Endothelial cell of umbilical vein (primary cell): ENCODE data around the gene HIRA. TPM values are rescaled to one million over a fixed set of nuclear protein-coding genes. Genes with fewer than 3 reads are reported as not detected.

Experiments
- BruUV-seq: library from RNA; stranded (reverse); fragments of 400-500 nt; replicated peaks from 2 replicates; lab custom pipeline; 2021; lab: Mats Ljungman, UMichigan
- CTCF ChIA-PET: fragments of 300-600, 350-600 bp; sonication (Branson Sonifier 250); formaldehyde crosslinking; loops from one replicate; lab custom pipeline; 2021; ENCODE audit warnings: antibody characterized with exemption, inconsistent platforms; lab: Charles Lee
- POLR2A ChIA-PET: fragments of 300-600, 350-600 bp; sonication (Branson Sonifier 250); formaldehyde crosslinking; loops from one replicate; lab custom pipeline; 2021; ENCODE audit warnings: antibody characterized with exemption, inconsistent platforms; lab: Charles Lee
- DNase-seq: peaks from one replicate; pipeline ENCODE4 v3.0.0-alpha.2; 2011; ENCODE audit warnings: low read depth, low spot score
- FAIRE-seq: peaks from 2 replicates; lab custom pipeline; 2011; peaks lifted over from hg19 to GRCh38; lab: Jason Lieb, UNC
- H2AFZ ChIP-seq: 2 replicates; pipeline ENCODE4 v1.6.0; 2012; ENCODE audit warnings: low read depth, low read length, control low read depth, inconsistent platforms
- H3K27ac ChIP-seq: 2 replicates; pipeline ENCODE4 v1.5.1; 2011; ENCODE audit warnings: low read depth, mild to moderate bottlenecking, control low read depth, low read length, moderate library complexity; ENCODE audit not compliant: insufficient read depth
- H3K27me3 ChIP-seq, 2 experiments: 2 replicates each; pipeline versions ENCODE4 v1.6.0 to v1.6.1; 2011; ENCODE audit warnings: low read length in 2 of 2, mixed read lengths in 1 of 2; ENCODE audit not compliant: control insufficient read depth in 2 of 2, insufficient read depth in 2 of 2
- H3K36me3 ChIP-seq, 2 experiments: 2 replicates in 1 of 2; 3 replicates in 1 of 2; pipeline ENCODE4 v1.5.1; 2011; ENCODE audit warnings: low read length in 2 of 2, mild to moderate bottlenecking in 1 of 2, moderate library complexity in 1 of 2; ENCODE audit not compliant: control insufficient read depth in 2 of 2, insufficient read depth in 2 of 2; ENCODE audit errors: extremely low read depth in 1 of 2
- H3K4me1 ChIP-seq: 3 replicates; pipeline ENCODE4 v1.5.1; 2011; ENCODE audit warnings: mild to moderate bottlenecking, low read length; ENCODE audit not compliant: control insufficient read depth, insufficient read depth; ENCODE audit errors: extremely low read depth
- H3K4me2 ChIP-seq: 2 replicates; pipeline ENCODE4 v1.6.1; 2011; ENCODE audit warnings: low read length, control low read depth, mixed read lengths; ENCODE audit not compliant: insufficient read depth
- H3K4me3 ChIP-seq, 3 experiments: fragments of 200-600 bp in 1 of 3; sonication (generic), shearing (Covaris generic) in 1 of 3; replicated peaks in 1 of 3; 2 replicates each; pipeline ENCODE4 v1.5.1; 2011 to 2016; ENCODE audit warnings: control low read depth in 3 of 3, low read length in 3 of 3, mild to moderate bottlenecking in 2 of 3, inconsistent platforms in 1 of 3, low read depth in 1 of 3, moderate library complexity in 1 of 3; ENCODE audit not compliant: insufficient read depth in 1 of 3
- H3K79me2 ChIP-seq: 2 replicates; pipeline ENCODE4 v1.6.0; 2012; ENCODE audit warnings: low read length, inconsistent platforms; ENCODE audit not compliant: control insufficient read depth, insufficient read depth
- H3K9ac ChIP-seq: replicated peaks from 2 replicates; pipeline ENCODE3; 2011; ENCODE audit warnings: low read length, control low read depth; ENCODE audit not compliant: insufficient read depth; ENCODE audit errors: extremely low read depth
- H3K9me1 ChIP-seq: replicated peaks from 3 replicates; pipeline ENCODE4 v1.6.0; 2011; ENCODE audit warnings: mild to moderate bottlenecking, low read length; ENCODE audit not compliant: control insufficient read depth, insufficient read depth; ENCODE audit errors: extremely low read depth
- H3K9me3 ChIP-seq: replicated peaks from 2 replicates; pipeline ENCODE4 v1.5.1; 2012; ENCODE audit warnings: low read length, inconsistent platforms; ENCODE audit not compliant: control insufficient read depth, insufficient read depth
- H4K20me1 ChIP-seq: replicated peaks from 2 replicates; pipeline ENCODE3; 2011; ENCODE audit warnings: mild to moderate bottlenecking, low read length; ENCODE audit not compliant: control insufficient read depth, insufficient read depth; ENCODE audit errors: extremely low read depth
- CTCF ChIP-seq, 2 donors: IDR thresholded peaks; 1 replicate in 1 of 2; 2 replicates in 1 of 2; pipeline ENCODE4 v1.5.1; 2011; ENCODE audit warnings: low read length in 2 of 2, mild to moderate bottlenecking in 2 of 2, moderate library complexity in 2 of 2, control low read depth in 1 of 2, inconsistent platforms in 1 of 2, low read depth in 1 of 2; ENCODE audit not compliant: insufficient read depth in 1 of 2; ENCODE audit errors: extremely low read depth in 1 of 2
- EZH2 ChIP-seq: IDR thresholded peaks from 2 replicates; pipeline ENCODE4 v1.6.1; 2012; ENCODE audit warnings: borderline replicate concordance, low read depth, mild to moderate bottlenecking, moderate library complexity, low read length, inconsistent platforms; ENCODE audit not compliant: severe bottlenecking
- FOS ChIP-seq: IDR thresholded peaks from 2 replicates; pipeline ENCODE4 v1.6.1; 2011; ENCODE audit warnings: mild to moderate bottlenecking, low read length, moderate library complexity, borderline replicate concordance; ENCODE audit not compliant: insufficient read depth
- GATA2 ChIP-seq: IDR thresholded peaks from 2 replicates; pipeline ENCODE4 v1.7.0; 2011; ENCODE audit warnings: low read depth, mild to moderate bottlenecking, moderate library complexity, mixed read lengths, low read length; ENCODE audit not compliant: insufficient read length, insufficient read depth
- JUN ChIP-seq: IDR thresholded peaks from 2 replicates; pipeline ENCODE4 v1.6.1; 2011; ENCODE audit warnings: borderline replicate concordance, low read depth; ENCODE audit not compliant: insufficient read length, insufficient read depth
- MYC ChIP-seq: IDR thresholded peaks from one replicate; pipeline ENCODE4 v1.6.1; 2011; ENCODE audit warnings: mild to moderate bottlenecking, low read depth, low read length
- POLR2A ChIP-seq: IDR thresholded peaks from 2 replicates; pipeline ENCODE4 v1.6.1; 2012; ENCODE audit warnings: low read depth, mild to moderate bottlenecking, control low read depth, low read length
- POLR2AphosphoS5 ChIP-seq: IDR thresholded peaks from 2 replicates; pipeline ENCODE4 v1.6.1; 2012; ENCODE audit warnings: low read depth, mild to moderate bottlenecking, control low read depth, low read length, moderate library complexity; ENCODE audit not compliant: insufficient read depth
- dilution Hi-C: fragments of 300-500 bp; cut with MboI; formaldehyde crosslinking; loops from one replicate; pipeline ENCODE4 v1.15.0; 2019; ENCODE audit warnings: low sequenced_read_pairs; ENCODE audit not compliant: extremely low pct_ligation_motif_present
- intact Hi-C: fragments of 100-400 bp; cut with micrococcal nuclease; formaldehyde crosslinking; loops from one replicate; pipeline ENCODE4 v1.10.0; 2022
- polyA plus RNA-seq, 4 experiments: library from polyadenylated mRNA; depleted of rRNA in 3 of 4; stranded (reverse) in 3 of 4; unstranded in 1 of 4; fragments of >200 nt; gene quantifications; 2 replicates each; pipeline versions ENCODE4 v1.2.1 to v1.2.3, GENCODE V29; 2011 to 2012; ENCODE audit warnings: missing spikeins in 1 of 4
- total RNA-seq: library from RNA; stranded (reverse); gene quantifications from 2 replicates; pipeline ENCODE4 v1.2.3, GENCODE V29; 2021
- TF ChIP-seq, protein P1 (sequence below): IDR thresholded peaks from 2 replicates; pipeline ENCODE4 v1.6.1; 2011; ENCODE audit not compliant: insufficient read depth, insufficient read length

HIRA gene
- total and polyA plus RNA-seq, 2 donors (not counting 3 experiments of a cell fraction or from before 2014, with no cell fraction given), result 17.3 to 27.7 TPM

GRCh38 chr22:19357270-19358105 lies 74.0 kb downstream of the HIRA start:
- ChIA-PET POLR2A (no interaction called here), CTCF (no interaction called here)
- Histone ChIP-seq H3K9me1 (no peaks in the 10 kb centered on the region), H3K9ac (no peak overlapping the region), H2AFZ (no peak overlapping the region), H3K27ac (no peak overlapping the region), H3K27me3 (no peaks in the 10 kb centered on the region), H4K20me1 (no peaks in the 10 kb centered on the region), H3K4me3 (no peak overlapping the region), H3K4me1 (no peaks in the 10 kb centered on the region), H3K36me3 (peaks cover 23 to 64% of the 10 kb centered on the region in 2 experiments), H3K79me2 (no peaks in the 10 kb centered on the region), H3K9me3 (no peaks in the 10 kb centered on the region), H3K4me2 (no peak overlapping the region)
- BruUV-seq, result no TSS peak
- TF ChIP-seq GATA2, result no peak
- TF ChIP-seq, protein P1, sequence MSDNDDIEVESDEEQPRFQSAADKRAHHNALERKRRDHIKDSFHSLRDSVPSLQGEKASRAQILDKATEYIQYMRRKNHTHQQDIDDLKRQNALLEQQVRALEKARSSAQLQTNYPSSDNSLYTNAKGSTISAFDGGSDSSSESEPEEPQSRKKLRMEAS, result no peak
- no peak for TF ChIP-seq POLR2AphosphoS5
- no peak for TF ChIP-seq FOS
- TF ChIP-seq MYC, result no peak
- TF ChIP-seq JUN, result no peak
- no peak for TF ChIP-seq CTCF (IDR thresholded peaks at IDR 0.05; ENCODE audit: extremely low read depth in 1 of 2, insufficient read depth in 1 of 2, low read depth in 1 of 2, low read length in 2 of 2)
- no peak for TF ChIP-seq EZH2
- no peak for TF ChIP-seq POLR2A
- intact Hi-C loops, result no loop called here
- dilution Hi-C loops, result no loop called here
- DNase-seq, result no peak
- FAIRE-seq, result no peak
